Thyroid gland (tissue), 4 donors: Measurements from ENCODE around the gene TMEM170B. TPM values are rescaled to one million over a fixed set of nuclear protein-coding genes. Genes with fewer than 3 reads are reported as not detected.

Experiments used
- DNase-seq, 2 donors: peaks; one replicate each; pipeline ENCODE4 v3.0.0-alpha.2; 2019
- H3K27ac ChIP-seq, 3 donors: fragments of 200-600 bp; sonication (generic); 1 replicate in 2 of 3; 2 replicates in 1 of 3; pipeline ENCODE4 v1.5.1; 2016 to 2019; ENCODE audit warnings: mild to moderate bottlenecking in 1 of 3, moderate library complexity in 1 of 3
- H3K27me3 ChIP-seq: fragments of 200-600 bp; sonication (generic); one replicate; pipeline ENCODE4 v1.5.1; 2019
- H3K36me3 ChIP-seq, 2 donors: fragments of 200-600 bp; sonication (generic); one replicate each; pipeline ENCODE4 v1.5.1; 2016 to 2019
- H3K4me1 ChIP-seq, 2 donors: fragments of 200-600 bp; sonication (generic); one replicate each; pipeline ENCODE4 v1.5.1; 2017 to 2019
- H3K4me3 ChIP-seq, 3 donors: fragments of 200-600 bp; sonication (generic); replicated peaks in 1 of 3; 1 replicate in 2 of 3; 2 replicates in 1 of 3; pipeline ENCODE4 v1.5.1; 2016; ENCODE audit warnings: mild to moderate bottlenecking in 1 of 3
- H3K9me3 ChIP-seq: fragments of 200-600 bp; sonication (generic); one replicate; pipeline ENCODE4 v1.5.1; 2017
- POLR2A ChIP-seq, 2 donors: fragments of 450-650 bp; IDR thresholded peaks; one replicate each; pipeline ENCODE4 v1.6.1; 2017; ENCODE audit warnings: antibody characterized with exemption in 2 of 2, mild to moderate bottlenecking in 2 of 2, moderate library complexity in 1 of 2
- WGBS, 2 donors: methylation state at CpG; one replicate each; pipeline ENCODE4 v1.1.5; 2017; 5-methylcytosine and 5-hydroxymethylcytosine counted together
- intact Hi-C: fragments of 100-400 bp; cut with DNase I; formaldehyde crosslinking; loops from one replicate; pipeline ENCODE4 v1.15.1; 2023
- total RNA-seq, 4 donors: library from RNA; depleted of rRNA; stranded (reverse); fragments of >200 nt; gene quantifications; one replicate each; pipeline ENCODE4 v1.2.3, GENCODE V29; 2016
- TF ChIP-seq, protein P1 (sequence below), 6 experiments: fragments of 200-600 bp in 3 of 6; fragments of 450-650 bp in 3 of 6; sonication (generic) in 3 of 6; IDR thresholded peaks; one replicate each; pipeline ENCODE4 v1.5.1; 2016 to 2019; ENCODE audit warnings: antibody characterized with exemption in 6 of 6, mild to moderate bottlenecking in 2 of 6, inconsistent platforms in 1 of 6, moderate library complexity in 1 of 6

Gene TMEM170B
- total RNA-seq, 4 donors from 2014 or later: 6.6 to 12.7 (median 7.7) TPM

DNA sequence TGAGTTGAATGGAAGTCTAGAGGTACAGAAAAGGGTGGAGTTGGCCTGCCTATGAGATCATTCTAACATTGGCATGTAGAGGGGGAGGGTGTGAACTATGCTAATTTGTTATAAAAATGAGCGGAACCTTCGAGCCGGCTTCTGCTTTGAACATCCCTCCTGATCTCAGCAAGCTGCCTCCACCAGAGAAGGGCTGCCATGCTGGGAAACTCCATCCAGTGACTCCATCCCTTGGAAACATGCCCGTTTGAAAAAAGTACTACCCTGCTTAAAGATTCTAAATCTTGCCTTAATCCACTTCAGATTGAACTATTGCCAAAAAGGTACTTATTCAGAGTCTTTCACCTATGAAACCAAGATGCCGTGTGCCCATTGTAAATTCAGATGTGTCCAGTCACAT is 43.6 kb upstream of the TMEM170B start:
- Histone ChIP-seq H3K36me3 (no peaks in the 10 kb centered on the region), H3K9me3 (no peaks in the 10 kb centered on the region), H3K4me3 (no peak overlapping the region), H3K27ac (no peak overlapping the region), H3K27me3 (no peaks in the 10 kb centered on the region), H3K4me1 (peaks cover 18 to 27% of the 10 kb centered on the region in 2 donors)
- TF ChIP-seq, protein P1, sequence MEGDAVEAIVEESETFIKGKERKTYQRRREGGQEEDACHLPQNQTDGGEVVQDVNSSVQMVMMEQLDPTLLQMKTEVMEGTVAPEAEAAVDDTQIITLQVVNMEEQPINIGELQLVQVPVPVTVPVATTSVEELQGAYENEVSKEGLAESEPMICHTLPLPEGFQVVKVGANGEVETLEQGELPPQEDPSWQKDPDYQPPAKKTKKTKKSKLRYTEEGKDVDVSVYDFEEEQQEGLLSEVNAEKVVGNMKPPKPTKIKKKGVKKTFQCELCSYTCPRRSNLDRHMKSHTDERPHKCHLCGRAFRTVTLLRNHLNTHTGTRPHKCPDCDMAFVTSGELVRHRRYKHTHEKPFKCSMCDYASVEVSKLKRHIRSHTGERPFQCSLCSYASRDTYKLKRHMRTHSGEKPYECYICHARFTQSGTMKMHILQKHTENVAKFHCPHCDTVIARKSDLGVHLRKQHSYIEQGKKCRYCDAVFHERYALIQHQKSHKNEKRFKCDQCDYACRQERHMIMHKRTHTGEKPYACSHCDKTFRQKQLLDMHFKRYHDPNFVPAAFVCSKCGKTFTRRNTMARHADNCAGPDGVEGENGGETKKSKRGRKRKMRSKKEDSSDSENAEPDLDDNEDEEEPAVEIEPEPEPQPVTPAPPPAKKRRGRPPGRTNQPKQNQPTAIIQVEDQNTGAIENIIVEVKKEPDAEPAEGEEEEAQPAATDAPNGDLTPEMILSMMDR (IDR thresholded peaks at IDR 0.05): no peak
- TF ChIP-seq POLR2A (IDR thresholded peaks at IDR 0.05): no peak
- intact Hi-C loops: loop anchor here (10.0 kb wide), 1 partner anchor 239 kb away; no protein-coding TSS in a partner anchor
- WGBS, 2 donors: 69 to 77% methylated on average over 4 to 5 of the region's 5 CpGs
- DNase-seq: peak; percentile 6 to 15

DNA sequence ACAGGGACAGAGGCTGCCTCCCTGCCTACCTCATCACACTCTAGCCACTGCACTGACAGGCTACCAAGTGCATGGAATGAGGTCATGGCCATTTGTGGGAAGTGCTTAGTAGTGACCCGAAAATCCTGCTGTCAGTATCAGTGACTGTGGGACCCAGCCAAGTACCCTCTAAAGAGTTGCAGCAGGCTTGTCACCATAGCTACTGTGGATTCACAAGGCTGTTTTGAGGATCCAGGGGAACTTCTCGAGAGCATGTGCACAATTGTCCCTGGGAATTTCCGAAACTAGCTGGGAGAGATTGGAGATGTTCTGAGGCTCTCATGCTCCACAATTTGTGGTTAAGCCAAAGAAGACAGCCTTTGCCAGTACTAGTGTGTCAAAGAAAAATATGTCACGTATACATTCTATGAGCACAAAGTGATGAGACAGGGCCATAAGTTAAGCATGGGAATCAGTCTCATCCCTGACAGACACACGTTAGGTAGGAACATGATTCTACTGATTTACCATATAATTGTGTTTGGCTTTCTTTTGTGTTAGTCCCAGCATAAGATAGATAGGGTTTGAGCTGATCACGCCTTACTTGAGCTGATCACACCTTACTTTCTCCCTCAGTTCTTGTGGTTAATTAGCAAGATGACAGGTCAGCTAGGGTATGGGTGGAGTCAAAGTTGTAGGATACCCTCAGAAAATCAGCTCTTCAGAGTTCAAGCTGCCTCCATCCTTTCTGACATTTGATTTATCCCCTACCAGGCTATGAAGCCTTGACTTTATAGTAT is 42.6 kb upstream of the TMEM170B start:
- TF ChIP-seq, protein P1 (IDR thresholded peaks at IDR 0.05): no peak
- no peak for TF ChIP-seq POLR2A (IDR thresholded peaks at IDR 0.05)
- H3K36me3 ChIP-seq: no peaks in the 10 kb centered on the region
- no peaks in the 10 kb centered on the region for H3K9me3 ChIP-seq
- peak overlapping the region in 1 of 3 donors; percentile 28 for H3K27ac ChIP-seq
- intact Hi-C loops: loop anchor here (10.0 kb wide), 1 partner anchor 240 kb away; no protein-coding TSS in a partner anchor
- H3K4me3 ChIP-seq: no peak overlapping the region
- 60 to 74% methylated on average over 6 of the region's 6 CpGs for WGBS, 2 donors
- peak; percentile 10 to 25 for DNase-seq
- no peaks in the 10 kb centered on the region for H3K27me3 ChIP-seq
- H3K4me1 ChIP-seq: peaks cover 18 to 27% of the 10 kb centered on the region in 2 donors

DNA sequence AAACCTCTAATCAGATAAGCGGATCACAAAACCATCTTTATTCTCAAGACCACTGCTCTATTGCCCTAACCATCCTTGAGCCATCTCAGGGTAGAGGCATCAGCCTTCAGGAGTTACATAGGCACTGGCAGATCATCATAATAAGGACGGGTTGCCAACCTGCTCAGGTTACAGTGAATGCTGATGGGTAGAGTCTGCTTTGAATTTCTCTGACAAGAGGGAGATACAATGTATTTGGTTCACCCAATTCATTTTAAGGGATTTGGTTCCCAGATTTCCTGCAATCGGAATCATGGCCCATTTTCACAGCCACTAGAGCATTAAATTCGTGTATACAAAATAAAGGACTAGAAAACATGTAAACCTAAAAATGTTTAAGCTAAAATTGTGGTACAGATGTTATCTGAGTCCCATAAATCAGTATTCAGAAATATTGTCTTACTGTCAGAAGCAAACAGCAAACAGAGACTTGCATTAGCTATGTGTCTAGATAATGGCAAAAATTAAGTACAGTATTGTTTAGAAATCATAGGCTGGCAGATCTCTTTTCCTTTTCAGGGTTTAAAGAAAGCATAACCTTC is 41.9 kb upstream of the TMEM170B start:
- 68 to 76% methylated on average over 4 of the region's 4 CpGs for WGBS, 2 donors
- DNase-seq: no peak
- Histone ChIP-seq H3K27ac (peak overlapping the region in 2 of 3 donors; percentile 1 to 49), H3K4me3 (no peak overlapping the region), H3K36me3 (no peaks in the 10 kb centered on the region), H3K9me3 (no peaks in the 10 kb centered on the region), H3K27me3 (no peaks in the 10 kb centered on the region), H3K4me1 (peaks cover 18 to 27% of the 10 kb centered on the region in 2 donors)
- TF ChIP-seq, protein P1 (IDR thresholded peaks at IDR 0.05): no peak
- TF ChIP-seq POLR2A (IDR thresholded peaks at IDR 0.05): no peak
- intact Hi-C loops: loop anchor here (10.0 kb wide), 1 partner anchor 241 kb away; no protein-coding TSS in a partner anchor

DNA sequence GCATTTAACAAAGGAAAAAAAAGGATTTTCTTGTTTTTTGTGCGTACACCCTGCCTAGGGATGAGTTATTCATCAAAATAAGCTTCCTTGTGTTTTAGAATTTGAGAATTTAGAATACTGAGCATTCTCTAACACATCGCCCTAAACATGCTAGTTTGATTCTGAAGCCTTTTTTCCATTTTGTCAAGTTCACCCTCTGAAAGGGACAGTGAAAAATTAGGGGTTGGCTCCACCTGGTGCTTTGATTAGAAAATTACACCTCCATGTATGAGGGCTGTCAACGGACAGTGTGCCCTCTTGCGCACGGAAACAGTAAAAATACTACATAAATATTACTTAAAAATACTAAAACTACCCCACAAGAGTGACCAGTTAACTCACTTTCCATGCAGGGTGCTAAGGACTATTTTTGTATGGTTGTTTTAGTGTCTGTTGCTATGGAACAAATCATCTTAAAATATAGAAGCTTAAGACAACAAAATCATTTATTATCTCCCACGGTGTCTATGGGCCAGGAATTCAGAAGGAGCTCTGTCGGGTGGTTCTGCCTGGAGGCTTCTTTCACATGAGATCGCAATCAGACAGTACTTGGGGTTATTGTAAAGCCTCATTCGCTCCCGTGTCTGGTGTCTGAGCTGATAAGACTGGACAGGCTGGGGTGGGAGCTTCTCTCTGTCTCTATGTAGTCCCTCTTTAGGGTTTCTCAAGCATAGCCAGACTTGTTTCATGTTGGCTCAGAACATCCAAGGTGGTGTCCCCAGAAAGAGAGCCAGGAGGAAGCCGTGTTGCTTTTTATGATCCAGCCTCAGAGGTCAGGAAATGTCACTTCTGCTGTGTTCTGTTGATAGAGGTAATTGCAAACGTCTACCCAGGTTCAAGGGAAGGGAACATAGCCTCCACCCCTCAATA is 41.1 kb upstream of the TMEM170B start:
- H3K9me3 ChIP-seq: no peaks in the 10 kb centered on the region
- peak overlapping the region in 2 of 3 donors; percentile 1 to 49 for H3K27ac ChIP-seq
- 17 to 21% methylated on average over 12 of the region's 12 CpGs for WGBS, 2 donors
- peaks cover 18 to 27% of the 10 kb centered on the region in 2 donors for H3K4me1 ChIP-seq
- DNase-seq: peak; percentile 55 to 64
- TF ChIP-seq, protein P1 (IDR thresholded peaks at IDR 0.05): peak; percentile 72 to 100 (median 92)
- TF ChIP-seq POLR2A (IDR thresholded peaks at IDR 0.05): no peak
- no peaks in the 10 kb centered on the region for H3K36me3 ChIP-seq
- intact Hi-C loops: loop anchor here (10.0 kb wide), 1 partner anchor 242 kb away; no protein-coding TSS in a partner anchor
- H3K27me3 ChIP-seq: no peaks in the 10 kb centered on the region
- H3K4me3 ChIP-seq: no peak overlapping the region
